ENCODE data around the gene METTL24.
"Not testable (repeated sequence)": the region's sequence is repeated elsewhere in the genome, so short reads cannot be mapped to it uniquely, and the experiment has no call there.

METTL24 gene

GRCh38 chr6:110250838-110251237 is 107.3 kb downstream of the METTL24 start:
- DNase-seq: no peak

GRCh38 chr6:110250058-110250457 is 108.1 kb downstream of the METTL24 start:
- DNase-seq: no peak

- DNase-seq: no peak
These were observed 111.1 kb downstream of the METTL24 start for GRCh38 chr6:110246900-110247546.

- DNase-seq: no peak
These were observed 111.8 kb downstream of the METTL24 start for GRCh38 chr6:110246378-110246777.

GRCh38 chr6:110244621-110245020 is 113.5 kb downstream of the METTL24 start:
- DNase-seq: not testable (repeated sequence)

- DNase-seq: no peak
These were observed 118.4 kb downstream of the METTL24 start for GRCh38 chr6:110239526-110240274.

- DNase-seq: not testable (repeated sequence)
These were observed 122.1 kb downstream of the METTL24 start for GRCh38 chr6:110236007-110236406.

- peak; percentile 42 for DNase-seq
These were observed 124.3 kb downstream of the METTL24 start for GRCh38 chr6:110233770-110234374.

- no peak for DNase-seq
These were observed 125.7 kb downstream of the METTL24 start for GRCh38 chr6:110232450-110232849.

GRCh38 chr6:110226261-110226660 is 131.9 kb downstream of the METTL24 start:
- DNase-seq: no peak

GRCh38 chr6:110221738-110222137 is 136.4 kb downstream of the METTL24 start:
- no peak for DNase-seq

- DNase-seq: no peak
These were observed 140.9 kb downstream of the METTL24 start for GRCh38 chr6:110217266-110217665.

GRCh38 chr6:110216140-110216539 is 142.0 kb downstream of the METTL24 start:
- no peak for DNase-seq

- DNase-seq: no peak
These were observed 143.8 kb downstream of the METTL24 start for GRCh38 chr6:110214338-110214737.

- DNase-seq: no peak
These were observed 146.4 kb downstream of the METTL24 start for GRCh38 chr6:110211753-110212152.

GRCh38 chr6:110207652-110208051 is 150.5 kb downstream of the METTL24 start:
- no peak for DNase-seq

GRCh38 chr6:110201151-110201884 is 156.8 kb downstream of the METTL24 start:
- no peak for DNase-seq

GRCh38 chr6:110198561-110198960 is 159.6 kb downstream of the METTL24 start:
- no peak for DNase-seq

- DNase-seq: no peak
These were observed 161.3 kb downstream of the METTL24 start for GRCh38 chr6:110196874-110197273.

GRCh38 chr6:110195639-110196038 is 162.5 kb downstream of the METTL24 start:
- no peak for DNase-seq

All from activated CD4-positive, alpha-beta T cell treated with anti-CD3 and anti-CD28 coated beads, Interleukin-2, amount 50 U/mL, for 16 hours (primary cell).